OCI-LY1 (cell line): ENCODE data around the gene FAM114A1.

ENCODE experiments used
- H2AFZ ChIP-seq: fragments of 200-600 bp; sonication (generic), shearing (Covaris generic); 2 replicates; pipeline ENCODE4 v1.6.0; 2014; ENCODE audit warnings: antibody characterized with exemption, mild to moderate bottlenecking, low read length
- H3F3A ChIP-seq: fragments of 200-600 bp; sonication (generic), shearing (Covaris generic); 2 replicates; pipeline ENCODE4 v1.6.0; 2014; ENCODE audit warnings: mild to moderate bottlenecking, antibody characterized with exemption, low read length, moderate library complexity; ENCODE audit not compliant: insufficient read depth
- H3K27ac ChIP-seq: fragments of 200-600 bp; sonication (generic); 2 replicates; pipeline ENCODE4 v1.5.1; 2014; ENCODE audit warnings: low read length, mixed run types, mild to moderate bottlenecking, low read depth; ENCODE audit not compliant: poor library complexity, severe bottlenecking
- H3K27me3 ChIP-seq: fragments of 200-600 bp; sonication (generic); 2 replicates; pipeline ENCODE4 v1.6.0; 2014; ENCODE audit warnings: antibody characterized with exemption, mild to moderate bottlenecking, low read length, moderate library complexity; ENCODE audit not compliant: insufficient read depth
- H3K36me3 ChIP-seq: fragments of 200-600 bp; sonication (generic); 2 replicates; pipeline ENCODE4 v1.6.1; 2014; ENCODE audit warnings: mild to moderate bottlenecking, antibody characterized with exemption, low read length, moderate library complexity, mixed read lengths; ENCODE audit not compliant: insufficient read depth
- H3K4me1 ChIP-seq: fragments of 200-600 bp; sonication (generic); 2 replicates; pipeline ENCODE4 v1.5.1; 2014; ENCODE audit warnings: mild to moderate bottlenecking, low read length, moderate library complexity; ENCODE audit not compliant: insufficient read depth, severe bottlenecking
- H3K4me2 ChIP-seq: fragments of 200-600 bp; sonication (generic), shearing (Covaris generic); 2 replicates; pipeline ENCODE4 v1.6.1; 2014; ENCODE audit warnings: low read length
- H3K4me3 ChIP-seq: fragments of 200-600 bp; sonication (generic); 2 replicates; pipeline ENCODE4 v1.5.1; 2014; ENCODE audit warnings: low read length, low read depth, mild to moderate bottlenecking, mixed read lengths; ENCODE audit not compliant: poor library complexity, severe bottlenecking
- H3K79me2 ChIP-seq: fragments of 200-600 bp; shearing (Covaris generic); 2 replicates; pipeline ENCODE4 v1.6.1; 2016; ENCODE audit warnings: mixed run types, low read length, mixed read lengths; ENCODE audit not compliant: insufficient read depth
- H3K9ac ChIP-seq: fragments of 200-600 bp; sonication (generic), shearing (Covaris generic); 2 replicates; pipeline ENCODE4 v1.6.1; 2014; ENCODE audit warnings: mild to moderate bottlenecking, low read length, mixed read lengths
- H3K9me2 ChIP-seq: fragments of 200-600 bp; sonication (generic), shearing (Covaris generic); 2 replicates; pipeline ENCODE4 v1.6.1; 2014; ENCODE audit warnings: low read depth, mild to moderate bottlenecking, low read length, mixed read lengths
- H3K9me3 ChIP-seq: fragments of 200-600 bp; shearing (Covaris generic); 2 replicates; pipeline ENCODE4 v1.6.1; 2014; ENCODE audit warnings: low read length, mixed read lengths
- H4K20me1 ChIP-seq: fragments of 200-600 bp; sonication (generic), shearing (Covaris generic); 2 replicates; pipeline ENCODE4 v1.6.0; 2016; ENCODE audit warnings: mild to moderate bottlenecking, low read length; ENCODE audit not compliant: insufficient read depth
- CTCF ChIP-seq: fragments of 200-600 bp; sonication (generic), shearing (Covaris generic); IDR thresholded peaks from 2 replicates; pipeline ENCODE4 v1.5.1; 2017; ENCODE audit warnings: mild to moderate bottlenecking, antibody characterized with exemption, low read length, moderate library complexity, mixed read lengths
- EZH2 ChIP-seq: fragments of 200-600 bp; sonication (generic), shearing (Covaris generic); IDR thresholded peaks from 2 replicates; pipeline ENCODE4 v1.8.0; 2017; ENCODE audit warnings: borderline replicate concordance, mixed run types, mild to moderate bottlenecking, antibody characterized with exemption, low read length, moderate library complexity, mixed read lengths

The FAM114A1 gene

GRCh38 chr4:38832206-38832605 is 35.4 kb upstream of the FAM114A1 start:
- Histone ChIP-seq H3K4me1 (no peaks in the 10 kb centered on the region), H3K36me3 (peaks cover 37% of the 10 kb centered on the region), H3K4me2 (no peak overlapping the region), H3K4me3 (no peak overlapping the region), H3K9me3 (peaks cover 14% of the 10 kb centered on the region), H3K79me2 (peaks cover 43% of the 10 kb centered on the region), H3K27ac (no peak overlapping the region), H2AFZ (no peak overlapping the region), H3K9me2 (no peaks in the 10 kb centered on the region), H3K9ac (no peak overlapping the region), H4K20me1 (no peaks in the 10 kb centered on the region), H3F3A (no peaks in the 10 kb centered on the region), H3K27me3 (no peaks in the 10 kb centered on the region)
- TF ChIP-seq EZH2, result no peak
- TF ChIP-seq CTCF, result no peak

GRCh38 chr4:38832624-38833528 is 34.7 kb upstream of the FAM114A1 start:
- Histone ChIP-seq H3K27ac (no peak overlapping the region), H3K79me2 (peaks cover 50% of the 10 kb centered on the region), H2AFZ (no peak overlapping the region), H3K9me3 (peaks cover 19% of the 10 kb centered on the region), H3K36me3 (peaks cover 37% of the 10 kb centered on the region), H4K20me1 (no peaks in the 10 kb centered on the region), H3K4me3 (no peak overlapping the region), H3K9me2 (no peaks in the 10 kb centered on the region), H3K4me2 (no peak overlapping the region), H3F3A (no peaks in the 10 kb centered on the region), H3K4me1 (no peaks in the 10 kb centered on the region), H3K27me3 (no peaks in the 10 kb centered on the region), H3K9ac (no peak overlapping the region)
- TF ChIP-seq EZH2, result no peak
- TF ChIP-seq CTCF, result peak; percentile 40; the same call in 1 of the 2 replicates

GRCh38 chr4:38834570-38834969 is 33.0 kb upstream of the FAM114A1 start:
- Histone ChIP-seq H3K27me3 (no peaks in the 10 kb centered on the region), H3K79me2 (peaks cover 50% of the 10 kb centered on the region), H3K27ac (no peak overlapping the region), H3K36me3 (peaks cover 24% of the 10 kb centered on the region), H3K4me3 (no peak overlapping the region), H3F3A (no peaks in the 10 kb centered on the region), H3K4me2 (no peak overlapping the region), H3K4me1 (no peaks in the 10 kb centered on the region), H3K9me3 (peaks cover 21% of the 10 kb centered on the region), H4K20me1 (no peaks in the 10 kb centered on the region), H2AFZ (no peak overlapping the region), H3K9me2 (no peaks in the 10 kb centered on the region), H3K9ac (no peak overlapping the region)
- no peak for TF ChIP-seq EZH2
- no peak for TF ChIP-seq CTCF
